Measurements from ENCODE around the gene DNAAF8.
"Not testable (repeated sequence)": the region's sequence is repeated elsewhere in the genome, so short reads cannot be mapped to it uniquely, and the experiment has no call there.

Gene DNAAF8

DNA sequence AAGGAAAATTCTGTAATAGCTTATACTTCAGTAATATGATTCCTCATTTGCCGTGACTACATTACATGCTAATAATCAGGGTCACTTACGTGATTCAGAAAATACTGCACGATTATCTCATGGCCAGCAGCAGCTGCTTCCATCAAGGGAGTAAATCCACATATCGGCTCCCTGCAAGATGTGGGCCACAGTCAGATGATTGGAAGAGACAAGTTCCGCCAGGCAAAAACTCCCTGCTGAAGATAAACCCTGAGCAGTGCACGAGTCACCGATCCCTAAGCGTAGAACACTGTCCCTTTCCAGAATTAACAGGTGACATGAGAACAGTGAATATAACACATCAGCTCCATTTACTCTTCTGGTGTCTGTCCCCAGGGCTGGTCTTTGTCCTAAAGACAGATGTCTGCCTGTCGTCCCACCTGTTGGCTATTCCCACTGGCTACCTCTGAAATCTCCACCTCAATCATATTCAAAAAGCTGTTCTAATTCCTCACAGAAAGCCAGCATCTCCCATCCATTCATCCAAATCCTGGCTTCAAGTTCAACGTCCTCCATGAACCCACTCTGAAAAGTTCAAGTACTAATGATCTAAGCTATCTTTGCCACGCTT lies 9.6 kb upstream of the DNAAF8 start:
- FAIRE-seq: no peak

DNA sequence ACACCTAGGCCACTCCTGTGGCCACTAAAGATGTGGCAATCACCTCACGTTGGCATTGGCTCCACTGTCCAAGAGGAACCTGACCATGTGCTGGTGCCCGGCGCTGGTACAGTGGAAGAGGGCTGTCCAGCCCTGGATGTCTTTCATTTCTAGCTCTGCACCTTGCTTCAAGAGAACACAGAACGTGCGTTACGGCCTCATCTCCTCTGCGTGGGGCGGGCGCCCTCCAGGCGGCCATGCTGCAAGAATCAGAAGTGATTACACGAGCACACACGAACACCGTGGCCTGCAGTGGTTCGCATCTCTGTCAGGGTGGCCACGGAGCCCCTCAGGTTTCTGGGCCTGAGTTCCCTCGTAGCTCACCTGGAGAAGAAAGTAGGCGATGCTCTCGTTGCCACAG lies 7.7 kb upstream of the DNAAF8 start:
- no peak for FAIRE-seq

DNA sequence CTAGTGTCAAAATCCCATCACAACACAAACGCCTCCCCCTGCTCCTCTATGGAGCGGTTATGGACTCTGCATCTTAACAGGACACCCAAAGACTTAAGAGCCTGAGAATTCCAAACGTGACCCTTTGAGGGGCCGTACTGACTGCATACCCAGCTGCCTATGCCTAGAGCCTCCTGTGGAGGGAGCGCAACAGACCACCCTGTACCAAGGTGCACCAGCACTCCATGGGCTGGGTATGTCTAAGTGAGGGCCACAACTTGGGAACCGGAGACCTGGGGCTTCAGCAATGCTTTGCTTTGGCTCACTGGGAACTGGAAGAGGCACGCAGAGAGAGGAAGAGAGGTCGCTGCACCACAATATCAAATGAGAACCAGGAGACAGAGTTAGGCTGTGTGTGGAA lies 5.7 kb upstream of the DNAAF8 start:
- no peak for FAIRE-seq

DNA sequence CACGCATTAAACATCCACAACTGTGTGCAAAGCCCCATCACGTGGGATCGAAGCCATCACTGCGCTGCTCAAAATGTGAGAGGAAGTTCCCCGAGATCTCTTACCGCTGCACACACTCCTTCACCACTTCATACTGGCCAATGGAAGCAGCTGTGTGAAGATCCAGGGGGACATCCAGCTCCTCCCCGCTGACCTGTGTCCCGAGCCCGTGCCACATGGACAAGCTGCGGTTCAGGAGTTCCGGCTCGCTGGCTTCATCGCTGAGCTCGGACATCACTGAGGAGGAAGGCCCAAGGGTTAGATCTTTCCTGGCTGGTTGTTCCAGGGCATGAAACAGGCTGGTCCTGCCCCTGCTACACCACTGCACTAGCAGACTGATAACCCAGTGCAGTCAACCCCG lies 4.5 kb upstream of the DNAAF8 start:
- FAIRE-seq: no peak

DNA sequence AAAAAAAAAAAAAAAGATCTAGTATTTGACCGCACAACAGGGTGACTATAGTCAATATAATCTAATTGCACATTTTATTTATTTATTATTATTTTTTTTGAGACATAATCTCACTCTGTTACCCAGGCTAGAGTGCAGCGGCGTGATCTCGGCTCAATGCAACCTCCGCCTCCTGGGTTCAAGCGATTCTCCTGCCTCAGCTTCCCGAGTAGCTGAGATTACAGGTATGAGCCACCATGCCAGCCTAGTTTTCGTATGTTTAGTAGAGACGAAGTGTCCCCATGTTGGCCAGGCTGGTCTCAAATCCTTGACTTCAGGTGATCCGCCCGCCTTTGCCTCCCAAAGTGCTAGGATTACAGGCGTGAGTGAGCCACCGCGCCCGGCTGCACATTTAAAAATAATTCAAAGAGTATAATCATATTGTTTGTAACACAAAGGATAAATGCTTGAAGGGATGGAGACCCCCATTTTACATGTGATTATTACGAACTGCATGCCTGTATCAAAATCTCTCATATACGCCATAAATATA lies 1.1 kb upstream of the DNAAF8 start:
- FAIRE-seq: no peak

DNA sequence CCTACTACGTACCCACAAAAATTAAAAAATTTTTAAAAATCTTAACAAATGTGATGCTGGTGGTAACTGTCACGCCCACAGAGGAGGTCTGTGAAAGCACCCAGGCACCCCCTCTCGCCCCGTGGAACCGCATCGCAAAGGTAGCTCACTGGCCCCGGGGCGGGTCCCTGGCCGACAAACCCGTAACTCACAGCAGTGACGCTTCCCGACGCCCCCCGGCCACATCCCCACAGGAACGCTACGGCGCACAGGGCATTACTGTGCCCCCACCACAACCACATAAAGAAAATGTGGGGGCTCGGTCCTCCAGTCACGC lies 632 bp upstream of the DNAAF8 start:
- FAIRE-seq: no peak

DNA sequence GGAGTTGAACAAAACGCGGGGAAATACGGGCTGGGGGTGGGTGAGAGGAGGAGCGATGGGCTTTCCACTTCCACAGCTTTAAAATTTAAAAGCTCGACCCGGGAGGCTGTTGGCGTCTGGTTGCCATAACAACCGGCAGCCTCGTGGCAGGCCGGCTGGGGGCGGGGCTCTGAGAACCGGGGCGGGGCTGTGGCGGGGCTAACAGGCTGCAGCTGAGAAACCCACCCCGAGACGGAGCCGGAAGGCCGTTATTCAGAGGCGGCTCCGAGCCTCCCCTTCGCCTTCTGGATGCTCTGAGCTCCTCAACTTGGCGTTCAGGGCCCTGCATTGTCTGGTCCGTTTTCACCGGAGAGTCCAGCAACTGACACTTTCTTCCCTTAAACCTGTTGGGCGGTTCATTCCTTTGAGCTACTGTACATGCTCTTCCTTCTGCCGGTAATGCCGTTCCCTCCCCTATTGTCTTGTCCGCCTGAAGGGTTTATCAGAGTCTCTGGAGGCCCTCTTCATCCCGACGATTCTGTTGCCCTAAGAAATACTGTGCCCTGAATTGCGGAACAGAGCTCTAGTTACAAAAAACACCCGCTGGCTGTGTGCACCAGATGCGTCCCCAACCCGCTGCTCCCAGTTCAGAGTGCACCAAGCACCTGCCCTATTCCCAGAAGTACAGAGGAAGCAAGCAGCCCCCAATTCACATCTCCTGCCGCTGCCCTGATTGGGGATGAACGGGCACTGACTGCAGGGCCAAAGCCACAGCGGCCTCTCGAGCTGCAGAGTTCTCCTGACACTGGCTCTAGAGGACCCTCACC lies 596 bp downstream of the DNAAF8 start:
- FAIRE-seq: no peak

DNA sequence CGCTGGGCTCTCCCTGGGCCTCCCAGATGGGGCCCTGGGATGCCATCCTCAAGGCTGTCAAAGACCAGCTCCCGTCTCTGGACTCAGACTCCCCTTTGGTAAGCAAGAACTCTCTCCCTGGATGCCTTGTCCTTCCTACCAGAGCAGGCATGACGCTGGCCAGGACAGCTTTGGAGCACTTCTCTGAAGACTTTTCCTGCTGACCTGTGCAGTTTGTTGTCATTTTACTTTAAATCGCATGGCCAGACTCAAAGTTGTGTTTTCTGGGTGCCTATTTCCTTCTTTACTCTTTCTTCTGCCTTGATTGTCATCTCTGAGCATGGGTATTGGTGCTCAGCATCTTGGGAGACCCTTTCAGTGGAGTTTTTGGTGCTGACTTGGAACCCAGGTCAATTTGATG lies 2.2 kb downstream of the DNAAF8 start:
- FAIRE-seq: no peak

DNA sequence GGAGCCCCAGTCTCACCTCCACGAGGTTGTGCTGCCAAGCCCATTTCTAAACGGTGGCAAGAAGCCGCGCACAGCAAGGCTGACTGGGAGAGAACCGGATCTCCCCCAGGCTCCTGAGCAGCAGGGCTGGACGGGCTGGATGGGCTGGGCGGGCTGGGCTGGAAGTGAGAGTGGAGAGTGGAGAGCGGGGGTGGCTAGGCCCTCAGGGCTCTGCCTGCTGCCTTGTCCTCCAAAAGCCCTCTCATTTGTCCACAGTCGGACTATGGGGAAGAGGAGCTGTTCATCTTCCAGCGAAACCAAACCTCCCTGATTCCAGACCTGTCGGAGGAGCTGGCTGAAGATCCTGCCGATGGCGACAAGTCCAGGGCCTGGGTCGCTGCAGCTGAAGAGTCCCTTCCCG lies 3.2 kb downstream of the DNAAF8 start:
- FAIRE-seq: no peak

DNA sequence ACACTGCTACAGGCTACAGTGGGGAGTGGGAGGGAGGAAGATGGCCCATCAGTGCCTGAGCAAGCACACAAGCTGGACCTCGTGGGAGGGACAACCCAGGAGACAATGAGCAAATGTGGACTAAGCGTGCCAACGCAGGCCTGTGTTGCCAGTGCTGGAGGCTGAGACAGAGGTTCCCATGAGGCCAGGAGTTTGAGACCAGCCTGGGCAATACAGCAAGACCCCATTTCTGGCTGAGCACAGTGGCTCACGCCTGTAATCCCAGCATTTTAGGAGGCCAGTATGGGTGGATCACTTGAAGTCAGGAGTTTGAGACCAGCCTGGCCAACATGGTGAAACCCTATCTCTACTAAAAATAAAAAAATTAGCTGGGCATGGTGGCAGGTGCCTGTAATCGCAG lies 4.0 kb downstream of the DNAAF8 start:
- FAIRE-seq: not testable (repeated sequence)

DNA sequence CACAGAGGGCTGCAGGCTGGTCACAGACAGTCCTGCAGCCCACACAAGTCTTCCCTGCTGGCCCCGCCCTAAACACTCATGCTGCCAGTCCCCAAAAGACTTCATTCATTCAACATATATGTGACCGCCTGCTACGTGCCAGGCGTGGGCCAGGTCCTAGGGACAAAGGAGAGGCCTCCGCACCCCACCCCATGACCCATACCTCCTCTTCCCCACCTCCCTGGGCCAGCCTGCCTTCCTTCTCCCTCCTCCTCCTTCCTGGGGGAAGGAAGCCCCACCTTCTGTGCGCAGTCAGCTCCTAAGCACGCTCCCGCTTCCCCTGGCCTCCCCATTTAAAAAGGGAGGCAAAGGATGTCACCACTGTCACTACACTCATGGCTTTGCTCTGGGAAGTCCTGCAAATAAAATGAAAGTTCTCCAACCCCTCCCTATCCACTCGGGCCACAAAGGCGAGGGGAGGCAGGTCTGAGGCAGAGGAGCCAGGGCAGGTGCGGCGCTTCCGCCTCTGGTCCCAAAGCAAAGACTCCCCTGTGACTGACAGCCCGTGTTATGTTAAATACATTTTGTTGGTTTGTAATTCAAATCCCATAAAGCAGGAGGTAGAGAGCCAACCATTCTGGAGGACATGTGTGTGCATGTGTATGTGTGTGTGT lies 9.0 kb downstream of the DNAAF8 start:
- no peak for FAIRE-seq

DNA sequence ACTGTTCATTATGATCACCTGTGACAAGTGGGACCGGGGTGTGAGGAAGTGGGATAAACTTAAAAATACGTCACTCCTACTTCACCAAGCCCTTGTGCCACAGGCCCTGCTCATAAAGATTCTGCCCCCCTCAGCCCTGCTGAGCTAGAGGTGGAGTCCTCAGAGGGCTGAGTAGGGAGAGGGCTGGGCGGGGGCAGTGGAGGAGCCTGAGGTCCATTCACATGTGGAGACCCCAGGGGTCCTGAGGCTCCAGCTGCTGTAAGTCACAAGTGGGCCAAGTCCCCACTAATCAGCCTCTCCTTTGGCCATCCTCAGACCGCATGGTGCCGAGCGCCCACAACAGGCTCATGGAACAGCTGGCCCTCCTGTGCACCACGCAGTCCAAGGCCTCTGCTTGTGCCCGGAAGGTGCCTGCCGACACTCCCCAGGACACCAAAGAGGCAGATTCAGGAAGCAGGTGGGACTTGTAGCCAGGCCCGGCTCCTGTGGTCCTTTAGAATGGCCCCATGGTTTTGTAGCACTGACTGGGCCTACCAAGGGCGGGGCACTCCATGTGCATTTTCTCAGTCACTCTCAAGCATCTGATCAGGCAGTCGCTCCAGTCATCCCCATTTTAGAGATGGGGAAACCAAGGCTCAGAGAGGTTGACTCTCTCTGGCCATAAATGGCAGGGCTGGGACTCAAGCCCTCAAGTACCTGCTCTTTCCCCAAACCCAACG lies 10.4 kb downstream of the DNAAF8 start:
- FAIRE-seq: no peak

DNA sequence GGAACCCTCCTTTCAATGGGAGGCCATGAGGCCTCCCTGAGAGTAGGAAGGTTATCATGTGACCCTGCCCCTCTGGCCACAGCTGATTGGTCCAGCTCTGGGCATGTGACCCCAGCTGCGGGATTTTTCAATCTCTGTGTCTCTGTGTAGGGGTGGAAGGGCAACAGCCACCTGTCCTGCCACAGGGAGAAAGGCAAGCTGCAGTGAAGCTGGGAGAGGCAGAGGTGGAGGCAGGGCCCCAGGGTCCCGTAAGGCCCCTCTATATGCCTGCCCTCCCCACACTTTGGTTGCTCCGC lies 10.9 kb downstream of the DNAAF8 start:
- no peak for FAIRE-seq

DNA sequence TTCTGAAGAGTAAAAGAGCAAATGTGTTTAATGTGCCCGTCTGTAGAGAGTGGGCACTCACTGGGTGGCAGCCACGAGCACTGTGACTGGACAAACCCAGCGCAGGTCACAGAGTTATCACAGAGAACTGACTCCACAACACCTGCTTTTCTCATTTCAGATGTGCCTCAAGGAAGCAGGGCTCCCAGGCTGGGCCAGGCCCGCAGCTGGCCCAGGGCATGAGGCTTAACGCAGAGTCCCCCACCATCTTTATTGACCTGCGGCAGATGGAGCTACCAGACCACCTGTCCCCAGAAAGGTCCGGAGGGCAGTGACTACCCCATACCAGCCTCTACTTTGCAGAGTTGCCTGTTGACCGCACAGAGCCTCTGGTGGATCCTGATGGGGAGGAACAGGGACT lies 11.9 kb downstream of the DNAAF8 start:
- no peak for FAIRE-seq

DNA sequence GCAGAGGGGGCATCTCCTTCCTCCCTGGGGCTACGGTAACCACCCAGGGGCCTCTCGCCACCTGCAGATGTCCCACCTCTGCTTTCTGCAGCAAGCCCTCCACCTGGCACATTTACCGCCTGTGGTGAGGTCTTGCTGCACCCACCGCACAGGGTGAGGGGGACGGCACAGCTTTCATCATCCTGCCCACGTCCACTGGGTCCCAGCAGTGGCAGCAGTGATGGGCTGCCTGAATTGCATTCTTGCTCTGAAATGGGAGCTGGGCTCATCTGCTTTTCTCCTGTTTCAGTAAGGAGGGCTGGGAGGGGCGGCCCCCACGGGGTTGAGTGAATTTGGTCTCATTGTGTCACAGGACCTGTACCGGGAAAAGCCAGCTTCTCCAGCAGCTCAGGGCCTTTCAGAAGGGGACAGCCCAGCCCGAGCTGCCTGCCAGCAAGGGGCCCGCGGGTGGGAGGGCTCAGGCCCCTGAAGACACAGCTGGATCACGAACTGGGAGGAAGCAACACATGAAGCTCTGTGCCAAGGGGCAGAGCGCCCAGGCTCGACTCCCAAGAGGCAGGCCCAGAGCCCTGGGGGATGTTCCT lies 12.7 kb downstream of the DNAAF8 start:
- no peak for FAIRE-seq

DNA sequence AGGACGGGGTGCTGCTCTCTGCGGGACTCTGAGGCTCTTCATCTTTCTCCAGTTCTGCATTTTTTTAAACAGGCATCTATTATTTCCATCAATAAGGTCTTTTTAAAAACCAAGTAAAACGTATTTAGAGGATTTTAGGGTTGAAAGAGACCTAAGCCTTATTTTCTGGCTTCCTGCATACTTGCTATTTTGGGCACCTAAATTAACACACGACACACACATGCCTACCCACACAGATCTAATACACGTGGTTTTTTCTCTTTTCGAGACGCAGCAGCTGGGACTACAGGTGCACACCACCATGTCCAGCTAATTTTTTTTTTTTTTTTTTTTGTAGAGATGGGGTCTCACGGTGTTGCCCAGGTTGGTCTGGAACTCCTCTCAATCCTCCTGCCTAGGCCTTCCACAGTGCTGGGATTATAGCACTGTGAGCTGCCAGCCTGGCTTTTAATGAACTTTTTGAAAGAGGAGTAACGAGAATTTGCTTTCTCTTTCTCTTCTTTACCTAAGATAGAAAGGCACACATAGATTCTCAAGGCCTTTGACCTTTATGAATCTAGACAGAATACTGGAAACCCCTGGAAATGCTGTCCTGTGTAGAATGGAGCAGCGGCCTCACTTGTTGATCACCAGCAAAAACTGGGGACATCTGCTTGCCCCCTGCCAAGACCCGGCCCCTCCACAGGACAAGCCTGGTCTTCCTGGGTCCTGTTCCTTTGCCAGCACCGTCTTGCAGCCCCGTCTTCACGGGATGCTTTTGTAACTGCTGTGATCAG lies 13.8 kb downstream of the DNAAF8 start:
- no peak for FAIRE-seq

DNA sequence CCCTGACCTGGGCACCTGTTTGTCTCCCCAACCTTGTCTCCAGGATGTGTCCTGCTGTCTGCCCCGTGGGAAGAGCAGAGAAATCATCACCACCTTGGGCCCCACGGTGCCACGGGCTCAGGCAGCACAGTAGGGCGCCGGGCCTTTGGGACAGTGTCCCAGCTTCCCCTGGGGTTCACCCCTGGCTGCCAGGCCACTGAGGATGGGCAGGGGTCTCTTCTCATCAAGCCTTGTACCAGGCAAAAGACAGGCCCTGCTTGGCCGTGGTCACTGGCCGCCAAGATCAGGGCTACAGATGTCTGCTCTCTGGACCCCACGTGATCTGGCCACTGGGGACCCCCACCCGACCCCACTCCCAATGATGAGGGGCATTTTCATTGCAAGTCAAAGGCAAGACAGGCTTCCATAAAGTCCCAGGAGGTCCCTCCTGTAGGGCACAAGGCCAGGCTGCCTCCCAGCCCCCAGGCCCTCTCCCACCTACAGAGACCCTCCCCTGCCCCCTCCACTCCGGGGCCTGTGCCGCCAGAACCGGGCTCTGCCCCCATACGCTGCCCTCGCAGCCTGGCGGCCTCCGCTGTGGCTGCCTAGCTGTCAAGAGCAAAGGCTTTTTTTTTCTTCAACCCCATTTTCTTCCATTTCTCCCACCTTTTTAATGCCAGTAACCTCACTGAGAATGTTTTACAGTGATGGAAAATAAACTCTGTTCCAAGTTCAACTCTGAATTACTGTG lies 14.5 kb downstream of the DNAAF8 start:
- no peak for FAIRE-seq

DNA sequence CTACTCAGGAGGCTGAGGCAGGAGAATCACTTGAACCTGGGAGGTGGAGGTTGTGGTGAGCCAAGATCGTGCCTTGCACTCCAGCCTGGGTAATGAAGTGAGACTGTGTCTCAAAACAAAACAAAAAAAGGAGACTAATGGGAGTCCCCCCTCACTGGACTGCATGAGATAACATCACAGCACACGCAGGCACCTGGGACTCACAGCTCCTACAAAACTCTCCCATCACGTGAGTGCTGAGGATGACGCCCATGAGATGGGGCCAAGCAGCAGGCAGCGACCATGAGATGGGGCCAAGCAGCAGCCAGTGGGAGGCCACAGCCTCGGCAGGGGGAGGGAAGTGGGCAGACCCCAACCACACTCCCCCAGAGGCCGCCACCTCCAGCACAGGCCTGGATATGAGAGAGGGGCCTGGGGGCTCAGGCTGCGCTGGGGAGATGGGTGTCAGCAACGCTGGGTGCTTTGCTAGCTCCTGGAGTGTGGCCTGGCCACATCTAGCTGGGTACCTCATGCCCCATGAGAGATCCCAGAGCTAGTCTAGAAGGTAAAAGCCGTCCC lies 15.4 kb downstream of the DNAAF8 start:
- no peak for FAIRE-seq

DNA sequence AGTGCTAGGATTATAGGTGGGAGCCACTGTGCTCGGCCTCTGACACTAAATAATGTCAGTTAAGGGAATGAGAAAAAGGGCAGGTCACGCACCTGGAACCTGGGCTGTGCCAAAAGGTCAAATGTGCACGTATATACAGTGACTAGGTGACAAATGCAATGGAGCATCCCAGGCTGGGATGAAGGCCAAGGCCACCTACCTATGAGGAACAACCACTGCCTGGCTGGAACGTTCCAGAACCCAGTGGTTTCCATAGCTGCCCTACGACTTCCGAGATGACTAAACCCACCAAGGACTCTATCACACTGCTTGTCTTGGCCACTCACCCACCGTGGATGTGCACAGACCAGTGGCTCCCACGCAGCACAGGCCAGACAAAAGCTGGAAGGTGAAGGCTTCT lies 16.6 kb downstream of the DNAAF8 start:
- no peak for FAIRE-seq

DNA sequence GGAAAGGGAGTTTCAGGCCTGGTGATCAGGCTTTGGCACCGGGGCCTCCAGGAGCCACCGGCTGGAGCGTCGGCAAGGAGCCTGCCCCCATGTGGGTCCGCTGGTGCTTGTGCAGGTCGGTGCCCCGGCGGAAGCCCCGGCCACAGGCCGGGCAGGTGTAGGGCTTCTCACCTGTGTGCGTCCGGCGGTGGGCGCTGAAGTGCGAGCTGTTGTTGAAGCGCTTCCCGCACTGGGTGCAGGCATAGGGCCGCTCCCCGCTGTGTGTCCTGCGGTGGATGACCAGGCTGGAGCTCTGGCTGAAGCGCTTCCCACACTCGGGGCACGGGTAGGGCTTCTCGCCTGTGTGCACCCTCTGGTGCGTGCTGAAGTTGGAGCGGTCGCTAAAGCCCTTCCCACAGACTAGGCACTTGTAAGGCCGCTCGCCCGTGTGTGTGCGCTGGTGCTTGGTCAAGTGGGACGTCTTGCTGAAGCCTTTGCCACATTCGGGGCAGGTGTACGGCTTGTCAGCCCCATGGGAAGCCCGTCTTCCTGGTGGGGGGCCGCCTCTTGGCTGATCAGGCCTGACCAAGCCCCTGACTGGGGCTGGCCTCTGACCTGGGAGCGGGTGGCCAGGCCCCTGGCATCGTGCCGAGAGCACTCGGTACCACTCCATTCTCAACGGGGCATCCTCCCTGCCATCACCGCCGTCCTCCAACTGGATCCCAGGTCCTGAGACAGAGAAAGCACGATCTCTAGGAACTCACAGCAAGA lies 18.2 kb downstream of the DNAAF8 start:
- FAIRE-seq: no peak

DNA sequence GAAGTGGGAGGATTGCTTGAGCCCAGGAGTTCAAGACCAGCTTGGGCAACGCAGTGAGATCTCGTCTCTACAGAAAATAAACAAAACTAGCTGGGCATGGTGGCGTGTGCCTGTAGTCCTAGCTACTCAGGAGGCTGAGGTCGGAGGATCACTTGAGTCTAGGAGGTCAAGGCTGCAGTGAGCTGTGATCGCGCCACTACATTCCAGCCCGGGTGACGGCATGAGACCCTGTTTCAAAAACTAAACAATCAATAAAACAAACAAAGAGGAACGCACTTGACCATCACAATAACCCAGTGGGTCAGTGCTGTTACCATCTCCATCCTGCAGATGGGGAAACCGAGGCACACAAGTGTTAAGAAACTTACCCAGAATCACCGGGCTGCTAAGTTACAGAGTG lies 18.9 kb downstream of the DNAAF8 start:
- no peak for FAIRE-seq

Measured in endometrium (tissue), 2 donors.